Frontal cortex (tissue), 4 donors: ENCODE measurements around the gene VIT. TPM values are rescaled to one million over a fixed set of nuclear protein-coding genes. Genes with fewer than 3 reads are reported as not detected.
"Not testable (repeated sequence)": the region's sequence is repeated elsewhere in the genome, so short reads cannot be mapped to it uniquely, and the experiment has no call there.

Experiments
- DNase-seq, 2 donors: peaks; one replicate each; pipeline ENCODE4 v3.0.0; 2012; ENCODE audit warnings: low spot score in 2 of 2
- FAIRE-seq: peaks from 2 replicates; lab custom pipeline; 2012; peaks lifted over from hg19 to GRCh38; lab: Jason Lieb, UNC
- total RNA-seq: library from RNA; depleted of rRNA; stranded (reverse); fragments of >200 nt; gene quantifications from one replicate; pipeline ENCODE4 v1.2.3, GENCODE V29; 2014
- donor health status: control.
- donor health status: control.
- donor health status: control.

Gene VIT
- total RNA-seq, 1 donor from 2014 or later: 0.41 TPM

DNA sequence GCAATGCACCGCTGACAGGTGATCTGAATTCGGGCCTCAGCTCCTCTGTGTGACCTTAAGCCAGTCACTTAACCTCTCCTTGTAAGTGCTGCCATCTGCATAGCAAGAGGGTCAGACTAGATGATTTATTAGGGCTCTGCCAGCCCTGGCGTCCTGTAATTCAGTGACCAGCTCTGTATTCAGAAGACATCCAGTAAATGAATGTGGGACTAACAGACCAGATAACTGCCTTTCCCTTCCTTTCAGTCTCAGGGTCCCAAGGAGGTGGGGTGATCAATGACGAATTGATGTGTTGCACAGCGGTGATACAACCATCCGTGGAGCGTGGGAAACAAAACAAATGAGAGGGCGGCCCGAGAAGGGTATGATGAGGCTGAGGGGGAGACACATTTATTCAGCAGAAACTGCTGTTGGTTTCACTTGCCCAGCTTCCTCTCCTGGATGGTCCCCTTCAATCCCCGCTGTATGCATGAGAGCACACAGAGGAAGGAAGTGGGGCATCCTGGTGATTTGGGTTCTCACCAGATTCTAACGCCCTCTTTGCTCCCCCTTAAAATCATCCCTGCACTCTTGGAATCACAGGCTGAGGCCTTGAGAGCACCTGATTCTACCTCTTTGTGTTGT is 92.8 kb downstream of the VIT start:
- FAIRE-seq (no peak), DNase-seq (no peak)

DNA sequence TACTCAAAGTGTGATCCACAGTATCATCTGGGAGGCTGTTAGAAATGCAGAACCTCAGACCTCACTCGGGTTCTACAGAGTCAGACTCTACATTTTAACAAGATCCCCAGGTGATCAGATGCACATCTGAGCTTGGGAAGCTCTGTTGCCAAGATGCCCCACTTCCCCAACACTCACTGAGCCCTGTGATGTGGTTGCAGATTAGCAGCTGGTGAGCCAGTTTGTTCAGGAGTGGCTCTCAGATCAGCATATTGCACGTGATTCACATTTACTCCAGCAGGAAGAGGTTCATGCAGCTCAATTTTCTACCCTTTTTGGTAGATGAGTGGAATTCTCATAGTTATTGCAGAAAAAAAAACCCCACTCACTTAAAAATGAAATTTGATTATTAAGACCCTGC is 96.4 kb downstream of the VIT start:
- FAIRE-seq: no peak

GRCh38 chr2:36797324-36798070 is 101.0 kb downstream of the VIT start:
- no peak for DNase-seq
- no peak for FAIRE-seq

More for the DNA sequence above, 96.4 kb downstream of the VIT start:
- no peak for DNase-seq

GRCh38 chr2:36798724-36799123 is 102.2 kb downstream of the VIT start:
- no peak for FAIRE-seq
- DNase-seq: no peak

DNA sequence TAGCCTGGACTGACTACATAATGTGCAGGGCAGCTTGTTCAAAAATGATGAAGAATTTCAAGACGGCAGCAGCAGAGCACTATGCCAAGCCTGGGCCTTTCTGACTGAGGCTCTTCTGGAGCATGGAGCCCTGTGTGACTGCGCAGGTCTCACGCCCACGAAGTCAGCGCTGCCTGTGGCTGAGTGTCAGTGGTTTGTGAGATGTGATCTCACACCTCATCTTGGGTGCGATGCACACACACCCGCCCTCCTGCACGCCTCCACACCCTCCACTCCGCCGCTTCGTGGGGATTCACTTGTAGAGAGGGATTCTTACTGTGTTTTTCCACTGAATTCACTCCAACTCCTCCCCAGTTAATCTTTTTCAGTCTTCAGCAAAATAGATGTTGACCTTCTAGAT is 103.9 kb downstream of the VIT start:
- FAIRE-seq: no peak
- no peak for DNase-seq

- DNase-seq (no peak), FAIRE-seq (no peak)
Observed at GRCh38 chr2:36801088-36801487, 104.6 kb downstream of the VIT start.

GRCh38 chr2:36802952-36803351 is 106.4 kb downstream of the VIT start:
- FAIRE-seq (no peak), DNase-seq (no peak)

DNA sequence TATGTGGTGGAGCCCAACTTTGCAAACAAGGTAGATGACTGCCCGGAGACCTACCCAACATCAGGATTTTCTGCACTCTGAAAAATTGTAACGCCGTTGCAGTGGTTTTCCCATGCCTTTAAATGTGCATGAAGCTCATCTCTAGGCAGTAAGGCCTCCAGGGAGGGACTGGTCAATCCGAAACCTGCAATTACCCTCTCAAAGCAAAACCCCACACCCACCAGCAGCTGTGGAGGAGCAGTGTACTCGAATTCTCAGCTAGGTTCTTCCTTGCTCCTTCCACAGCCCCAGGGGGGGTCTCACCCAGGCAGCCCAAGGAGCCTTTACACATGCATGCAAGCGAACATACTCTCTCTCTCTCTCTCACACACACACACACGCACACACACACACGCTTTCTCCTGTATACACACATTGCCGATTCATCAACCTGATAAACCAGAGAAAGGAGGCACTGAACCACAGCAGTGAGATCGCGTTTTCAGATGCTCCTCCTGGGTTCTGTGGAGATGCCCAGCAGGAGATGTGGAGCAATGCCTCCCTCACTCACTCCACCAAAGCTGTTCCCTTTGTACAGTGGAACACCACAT is 109.2 kb downstream of the VIT start:
- DNase-seq (no peak), FAIRE-seq (no peak)

DNA sequence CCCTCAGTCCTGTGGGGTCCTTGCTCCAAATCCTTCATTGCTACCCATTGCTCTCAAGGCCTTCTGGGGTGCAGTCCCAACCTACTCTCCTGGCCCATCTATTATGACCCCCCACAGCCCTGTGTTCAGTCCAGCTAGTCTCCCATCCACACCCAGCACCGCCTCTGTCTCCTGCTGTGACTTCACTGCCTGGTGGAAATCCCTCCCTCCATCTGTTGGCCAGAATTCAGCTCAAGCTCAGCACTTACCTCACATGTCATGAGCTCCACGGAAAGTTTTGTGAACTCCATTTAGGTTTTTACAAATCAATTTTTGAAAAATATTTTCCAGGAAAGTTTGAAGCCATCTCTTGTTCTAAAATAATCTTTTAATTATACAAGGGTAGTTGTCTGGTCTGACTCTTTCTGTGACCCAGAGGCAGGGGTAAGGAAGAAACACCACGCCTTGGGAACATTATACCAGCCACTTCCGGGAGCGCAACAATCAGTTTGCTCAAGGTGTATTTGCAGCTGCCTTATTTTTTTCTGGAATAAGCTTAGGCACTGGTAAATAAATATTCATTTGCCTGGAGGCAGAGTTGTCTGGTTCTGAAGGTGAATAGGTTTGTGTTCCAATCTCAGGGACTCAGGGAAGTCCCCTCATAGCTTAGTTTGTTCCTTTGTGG is 110.8 kb downstream of the VIT start:
- FAIRE-seq (no peak), DNase-seq (no peak)

GRCh38 chr2:36808386-36809068 is 112.0 kb downstream of the VIT start:
- DNase-seq (no peak), FAIRE-seq (no peak)

DNA sequence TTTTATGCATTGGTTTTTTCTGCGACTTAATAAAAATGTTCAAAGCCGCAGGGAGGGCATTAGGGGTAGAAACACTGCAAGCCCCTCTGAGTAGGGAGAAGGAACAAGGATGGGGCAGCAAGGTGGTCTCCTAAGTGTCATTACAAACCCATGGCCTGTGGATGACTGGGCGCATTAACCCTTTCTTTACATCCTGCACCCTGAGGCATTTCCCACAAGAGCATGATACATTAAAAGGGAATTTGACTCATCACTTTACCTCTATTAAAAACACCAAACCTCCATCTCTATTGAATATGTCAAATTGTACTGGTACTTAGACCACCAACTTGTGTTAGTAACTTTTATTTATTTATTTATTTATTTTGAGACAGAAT is 112.5 kb downstream of the VIT start:
- FAIRE-seq: no peak
- no peak for DNase-seq

GRCh38 chr2:36811071-36811470 is 114.6 kb downstream of the VIT start:
- no peak for FAIRE-seq
- no peak for DNase-seq

DNA sequence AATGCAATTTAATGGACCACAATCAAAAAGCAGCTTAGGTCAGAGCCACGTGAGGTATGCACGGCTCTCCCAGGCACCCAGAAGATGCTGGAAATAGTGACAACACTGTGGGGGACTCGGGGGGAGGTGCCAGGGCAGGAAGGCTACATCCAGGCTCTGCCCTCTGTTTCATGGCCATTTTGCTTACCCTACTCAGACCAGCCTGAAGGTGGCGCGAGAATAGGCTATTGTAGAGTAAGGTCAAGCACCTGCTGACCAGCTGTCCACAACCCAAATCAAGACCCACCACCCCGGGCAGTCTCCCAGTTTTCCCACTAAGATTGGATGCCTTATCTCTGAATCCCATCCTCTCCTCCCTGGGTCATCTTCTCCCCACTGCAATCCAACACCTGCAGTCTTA is 115.7 kb downstream of the VIT start:
- FAIRE-seq: no peak
- no peak for DNase-seq

GRCh38 chr2:36818542-36818941 is 122.0 kb downstream of the VIT start:
- no peak for FAIRE-seq
- DNase-seq: no peak

- no peak for DNase-seq
- FAIRE-seq: no peak
Observed at GRCh38 chr2:36819095-36819711, 122.7 kb downstream of the VIT start.

- DNase-seq: no peak
- no peak for FAIRE-seq
Observed at GRCh38 chr2:36820942-36821605, 124.6 kb downstream of the VIT start.

- DNase-seq (no peak), FAIRE-seq (no peak)
Observed at GRCh38 chr2:36823862-36824261, 127.4 kb downstream of the VIT start.

GRCh38 chr2:36824273-36824672 is 127.8 kb downstream of the VIT start:
- FAIRE-seq (no peak), DNase-seq (no peak)

DNA sequence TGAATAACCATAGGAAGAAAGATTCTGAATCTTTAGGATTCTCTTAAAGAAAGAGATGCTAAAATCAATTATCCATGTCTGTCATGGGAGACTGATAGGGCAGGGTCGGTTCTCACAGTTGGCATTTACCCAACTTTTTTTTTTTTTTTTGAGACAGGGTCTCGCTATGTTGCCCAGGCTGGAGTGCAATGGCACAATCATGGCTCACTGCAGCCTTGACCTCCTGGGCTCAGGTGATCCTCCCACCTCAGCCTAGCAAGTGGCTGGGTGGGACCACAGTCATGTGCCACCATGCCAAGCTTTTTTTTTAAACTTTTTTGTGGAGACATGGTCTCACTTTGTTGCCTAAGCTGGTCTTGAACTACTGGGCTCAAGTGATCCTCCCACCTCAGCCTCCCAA is 128.2 kb downstream of the VIT start:
- DNase-seq, FAIRE-seq: not testable (repeated sequence)
